Measurements from ENCODE around the gene COLEC11.

The COLEC11 gene

GRCh38 chr2:3641181-3641580 lies 46.3 kb downstream of the COLEC11 start:
- Histone ChIP-seq H3K36me3 (ENCODE audit: control insufficient read depth in 1 of 2, insufficient read depth in 2 of 2, low read depth in 1 of 2, low read length in 2 of 2) (no peaks in the 10 kb centered on the region), H3K4me2 (ENCODE audit: low read length, poor library complexity, severe bottlenecking) (no peak overlapping the region), H2BK120ac (ENCODE audit: low read depth, low read length) (no peak overlapping the region), H2AFZ (ENCODE audit: low read depth, low read length) (no peak overlapping the region), H3K27me3 (ENCODE audit: control insufficient read depth in 1 of 2, insufficient read depth in 1 of 2, low read length in 2 of 2) (peaks cover 4 to 34% of the 10 kb centered on the region in 2 experiments), H2BK15ac (ENCODE audit: low read depth, poor library complexity, severe bottlenecking) (no peak overlapping the region), H3K9me3 (ENCODE audit: control insufficient read depth, low read length) (no peaks in the 10 kb centered on the region), H2AK5ac (ENCODE audit: low read length, severe bottlenecking) (no peak overlapping the region), H3K18ac (ENCODE audit: low read depth in 1 of 2, low read length in 2 of 2) (no peak overlapping the region), H3K27ac (ENCODE audit: low read length, poor library complexity, severe bottlenecking) (no peak overlapping the region), H3K4ac (ENCODE audit: low read depth in 1 of 2, low read length in 2 of 2) (no peak overlapping the region), H3K4me3 (ENCODE audit: insufficient read depth in 1 of 2, low read depth in 1 of 2, low read length in 2 of 2) (no peak overlapping the region), H3K23ac (ENCODE audit: low read length in 2 of 2) (no peak overlapping the region), H2BK5ac (ENCODE audit: low read depth, low read length, poor library complexity, severe bottlenecking) (no peak overlapping the region), H3K9ac (ENCODE audit: low read length) (no peak overlapping the region), H3K4me1 (ENCODE audit: control insufficient read depth, insufficient read depth, low read depth, low read length) (no peaks in the 10 kb centered on the region), H3K14ac (ENCODE audit: low read length in 2 of 2) (no peak overlapping the region), H4K8ac (ENCODE audit: low read length) (no peak overlapping the region), H4K91ac (ENCODE audit: low read length) (no peak overlapping the region), H2BK12ac (ENCODE audit: low read length in 2 of 2) (peak overlapping the region in 1 of 2 experiments; percentile 80), H3K79me1 (replicated peaks; ENCODE audit: low read length, poor library complexity, severe bottlenecking) (no peaks in the 10 kb centered on the region)
- DNase-seq = no peak
- WGBS = 96% methylated on average over 10 of the region's 13 CpGs

DNA sequence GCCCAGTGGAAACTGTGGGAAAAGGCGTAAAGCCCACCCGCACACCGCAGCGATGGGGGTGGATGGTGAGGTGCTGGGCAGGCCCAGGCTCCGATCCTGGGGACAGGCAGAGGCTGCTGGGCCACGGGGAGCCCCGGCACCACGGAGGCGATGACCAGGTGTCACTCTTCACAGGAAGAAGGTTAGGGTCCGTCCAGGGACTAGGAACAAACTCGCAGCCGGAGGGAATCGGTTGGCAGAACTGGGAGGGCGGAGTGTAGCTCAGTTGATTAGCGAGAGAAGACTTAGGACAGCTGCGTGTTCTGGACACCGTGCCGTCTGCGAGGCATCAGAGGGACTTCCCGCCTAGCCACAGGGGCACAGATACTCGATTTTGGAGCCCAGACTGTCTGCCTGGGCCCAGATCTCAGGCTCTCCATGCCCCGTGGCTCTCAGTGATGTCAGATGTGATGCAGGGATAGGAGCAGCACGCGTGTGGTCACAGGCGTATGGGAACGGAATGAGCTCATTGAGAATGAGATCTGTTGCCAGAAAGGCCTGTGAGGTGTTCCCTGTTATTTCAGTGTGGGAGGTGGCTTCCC lies 47.0 kb downstream of the COLEC11 start:
- H3K27ac ChIP-seq (ENCODE audit: low read length, poor library complexity, severe bottlenecking) = no peak overlapping the region
- H3K4me1 ChIP-seq (ENCODE audit: control insufficient read depth, insufficient read depth, low read depth, low read length) = no peaks in the 10 kb centered on the region
- H3K14ac ChIP-seq (ENCODE audit: low read length in 2 of 2) = peak overlapping the region in 1 of 2 experiments; percentile 8
- H4K8ac ChIP-seq (ENCODE audit: low read length) = no peak overlapping the region
- H3K18ac ChIP-seq (ENCODE audit: low read depth in 1 of 2, low read length in 2 of 2) = peak overlapping the region in 1 of 2 experiments; percentile 4
- H4K91ac ChIP-seq (ENCODE audit: low read length) = peak overlapping the region; percentile 31
- H3K36me3 ChIP-seq (ENCODE audit: control insufficient read depth in 1 of 2, insufficient read depth in 2 of 2, low read depth in 1 of 2, low read length in 2 of 2) = no peaks in the 10 kb centered on the region
- no peak overlapping the region for H2BK120ac ChIP-seq (ENCODE audit: low read depth, low read length)
- 90% methylated on average over 26 of the region's 26 CpGs for WGBS
- DNase-seq = no peak
- no peak overlapping the region for H3K23ac ChIP-seq (ENCODE audit: low read length in 2 of 2)
- no peaks in the 10 kb centered on the region for H3K9me3 ChIP-seq (ENCODE audit: control insufficient read depth, low read length)
- no peak overlapping the region for H2BK5ac ChIP-seq (ENCODE audit: low read depth, low read length, poor library complexity, severe bottlenecking)
- H3K4me2 ChIP-seq (ENCODE audit: low read length, poor library complexity, severe bottlenecking) = no peak overlapping the region
- H2AK5ac ChIP-seq (ENCODE audit: low read length, severe bottlenecking) = no peak overlapping the region
- H2AFZ ChIP-seq (ENCODE audit: low read depth, low read length) = no peak overlapping the region
- no peaks in the 10 kb centered on the region for H3K79me1 ChIP-seq (replicated peaks; ENCODE audit: low read length, poor library complexity, severe bottlenecking)
- peak overlapping the region in 1 of 2 experiments; percentile 5 for H3K4me3 ChIP-seq (ENCODE audit: insufficient read depth in 1 of 2, low read depth in 1 of 2, low read length in 2 of 2)
- no peak overlapping the region for H2BK12ac ChIP-seq (ENCODE audit: low read length in 2 of 2)
- no peak overlapping the region for H3K4ac ChIP-seq (ENCODE audit: low read depth in 1 of 2, low read length in 2 of 2)
- H3K9ac ChIP-seq (ENCODE audit: low read length) = no peak overlapping the region
- H2BK15ac ChIP-seq (ENCODE audit: low read depth, poor library complexity, severe bottlenecking) = no peak overlapping the region
- peaks cover 11 to 37% of the 10 kb centered on the region in 2 experiments for H3K27me3 ChIP-seq (ENCODE audit: control insufficient read depth in 1 of 2, insufficient read depth in 1 of 2, low read length in 2 of 2)

GRCh38 chr2:3642521-3643215 lies 47.8 kb downstream of the COLEC11 start:
- 90% methylated on average over 18 of the region's 18 CpGs for WGBS

GRCh38 chr2:3643371-3644245 lies 48.7 kb downstream of the COLEC11 start:
- no peak overlapping the region for H2BK5ac ChIP-seq (ENCODE audit: low read depth, low read length, poor library complexity, severe bottlenecking)
- H3K4me3 ChIP-seq (ENCODE audit: insufficient read depth in 1 of 2, low read depth in 1 of 2, low read length in 2 of 2) = no peak overlapping the region
- H2BK12ac ChIP-seq (ENCODE audit: low read length in 2 of 2) = peak overlapping the region in 1 of 2 experiments; percentile 52
- H3K9me3 ChIP-seq (ENCODE audit: control insufficient read depth, low read length) = no peaks in the 10 kb centered on the region
- H3K14ac ChIP-seq (ENCODE audit: low read length in 2 of 2) = no peak overlapping the region
- no peaks in the 10 kb centered on the region for H3K36me3 ChIP-seq (ENCODE audit: control insufficient read depth in 1 of 2, insufficient read depth in 2 of 2, low read depth in 1 of 2, low read length in 2 of 2)
- H4K8ac ChIP-seq (ENCODE audit: low read length) = no peak overlapping the region
- H2BK15ac ChIP-seq (ENCODE audit: low read depth, poor library complexity, severe bottlenecking) = no peak overlapping the region
- DNase-seq = no peak
- H3K18ac ChIP-seq (ENCODE audit: low read depth in 1 of 2, low read length in 2 of 2) = no peak overlapping the region
- H3K27me3 ChIP-seq (ENCODE audit: control insufficient read depth in 1 of 2, insufficient read depth in 1 of 2, low read length in 2 of 2) = peaks cover 11 to 37% of the 10 kb centered on the region in 2 experiments
- H3K23ac ChIP-seq (ENCODE audit: low read length in 2 of 2) = no peak overlapping the region
- no peaks in the 10 kb centered on the region for H3K4me1 ChIP-seq (ENCODE audit: control insufficient read depth, insufficient read depth, low read depth, low read length)
- WGBS = 95% methylated on average over 48 of the region's 48 CpGs
- H3K9ac ChIP-seq (ENCODE audit: low read length) = no peak overlapping the region
- H2BK120ac ChIP-seq (ENCODE audit: low read depth, low read length) = no peak overlapping the region
- no peaks in the 10 kb centered on the region for H3K79me1 ChIP-seq (replicated peaks; ENCODE audit: low read length, poor library complexity, severe bottlenecking)
- no peak overlapping the region for H2AK5ac ChIP-seq (ENCODE audit: low read length, severe bottlenecking)
- peak overlapping the region; percentile 61 for H4K91ac ChIP-seq (ENCODE audit: low read length)
- H3K4me2 ChIP-seq (ENCODE audit: low read length, poor library complexity, severe bottlenecking) = no peak overlapping the region
- no peak overlapping the region for H2AFZ ChIP-seq (ENCODE audit: low read depth, low read length)
- no peak overlapping the region for H3K4ac ChIP-seq (ENCODE audit: low read depth in 1 of 2, low read length in 2 of 2)
- H3K27ac ChIP-seq (ENCODE audit: low read length, poor library complexity, severe bottlenecking) = no peak overlapping the region

More at GRCh38 chr2:3642521-3643215, 47.8 kb downstream of the COLEC11 start:
- Histone ChIP-seq H4K8ac (ENCODE audit: low read length) (no peak overlapping the region), H3K4me1 (ENCODE audit: control insufficient read depth, insufficient read depth, low read depth, low read length) (no peaks in the 10 kb centered on the region), H3K4ac (ENCODE audit: low read depth in 1 of 2, low read length in 2 of 2) (no peak overlapping the region), H3K23ac (ENCODE audit: low read length in 2 of 2) (no peak overlapping the region), H2BK120ac (ENCODE audit: low read depth, low read length) (no peak overlapping the region), H3K14ac (ENCODE audit: low read length in 2 of 2) (peak overlapping the region in 1 of 2 experiments; percentile 21), H3K4me2 (ENCODE audit: low read length, poor library complexity, severe bottlenecking) (no peak overlapping the region), H3K9ac (ENCODE audit: low read length) (no peak overlapping the region), H3K27me3 (ENCODE audit: control insufficient read depth in 1 of 2, insufficient read depth in 1 of 2, low read length in 2 of 2) (peaks cover 11 to 34% of the 10 kb centered on the region in 2 experiments), H4K91ac (ENCODE audit: low read length) (peak overlapping the region; percentile 62), H3K36me3 (ENCODE audit: control insufficient read depth in 1 of 2, insufficient read depth in 2 of 2, low read depth in 1 of 2, low read length in 2 of 2) (no peaks in the 10 kb centered on the region), H2AK5ac (ENCODE audit: low read length, severe bottlenecking) (no peak overlapping the region), H3K79me1 (replicated peaks; ENCODE audit: low read length, poor library complexity, severe bottlenecking) (no peaks in the 10 kb centered on the region), H3K9me3 (ENCODE audit: control insufficient read depth, low read length) (no peaks in the 10 kb centered on the region), H3K18ac (ENCODE audit: low read depth in 1 of 2, low read length in 2 of 2) (peak overlapping the region in 1 of 2 experiments; percentile 38), H2BK15ac (ENCODE audit: low read depth, poor library complexity, severe bottlenecking) (no peak overlapping the region), H2BK5ac (ENCODE audit: low read depth, low read length, poor library complexity, severe bottlenecking) (no peak overlapping the region), H3K4me3 (ENCODE audit: insufficient read depth in 1 of 2, low read depth in 1 of 2, low read length in 2 of 2) (no peak overlapping the region), H2BK12ac (ENCODE audit: low read length in 2 of 2) (peak overlapping the region in 1 of 2 experiments; percentile 76), H2AFZ (ENCODE audit: low read depth, low read length) (no peak overlapping the region), H3K27ac (ENCODE audit: low read length, poor library complexity, severe bottlenecking) (no peak overlapping the region)
- no peak for DNase-seq
